Thyroid gland (tissue), 4 donors: ENCODE measurements around the gene AADACL2.

Source experiments
- CTCF ChIP-seq, 6 experiments: fragments of 200-600 bp in 3 of 6; fragments of 450-650 bp in 3 of 6; sonication (generic) in 3 of 6; IDR thresholded peaks; one replicate each; pipeline ENCODE4 v1.5.1; 2016 to 2019; ENCODE audit warnings: antibody characterized with exemption in 6 of 6, mild to moderate bottlenecking in 2 of 6, inconsistent platforms in 1 of 6, moderate library complexity in 1 of 6
- POLR2A ChIP-seq, 2 donors: fragments of 450-650 bp; IDR thresholded peaks; one replicate each; pipeline ENCODE4 v1.6.1; 2017; ENCODE audit warnings: antibody characterized with exemption in 2 of 2, mild to moderate bottlenecking in 2 of 2, moderate library complexity in 1 of 2

GRCh38 chr3:151740581-151740980, 6.9 kb downstream of the AADACL2 start:
- TF ChIP-seq CTCF (IDR thresholded peaks at IDR 0.05) (no peak), POLR2A (IDR thresholded peaks at IDR 0.05) (no peak)
